ENCODE measurements around the gene TNFRSF6B.
"Not testable (repeated sequence)": the region's sequence is repeated elsewhere in the genome, so short reads cannot be mapped to it uniquely, and the experiment has no call there.

Gene TNFRSF6B

DNA sequence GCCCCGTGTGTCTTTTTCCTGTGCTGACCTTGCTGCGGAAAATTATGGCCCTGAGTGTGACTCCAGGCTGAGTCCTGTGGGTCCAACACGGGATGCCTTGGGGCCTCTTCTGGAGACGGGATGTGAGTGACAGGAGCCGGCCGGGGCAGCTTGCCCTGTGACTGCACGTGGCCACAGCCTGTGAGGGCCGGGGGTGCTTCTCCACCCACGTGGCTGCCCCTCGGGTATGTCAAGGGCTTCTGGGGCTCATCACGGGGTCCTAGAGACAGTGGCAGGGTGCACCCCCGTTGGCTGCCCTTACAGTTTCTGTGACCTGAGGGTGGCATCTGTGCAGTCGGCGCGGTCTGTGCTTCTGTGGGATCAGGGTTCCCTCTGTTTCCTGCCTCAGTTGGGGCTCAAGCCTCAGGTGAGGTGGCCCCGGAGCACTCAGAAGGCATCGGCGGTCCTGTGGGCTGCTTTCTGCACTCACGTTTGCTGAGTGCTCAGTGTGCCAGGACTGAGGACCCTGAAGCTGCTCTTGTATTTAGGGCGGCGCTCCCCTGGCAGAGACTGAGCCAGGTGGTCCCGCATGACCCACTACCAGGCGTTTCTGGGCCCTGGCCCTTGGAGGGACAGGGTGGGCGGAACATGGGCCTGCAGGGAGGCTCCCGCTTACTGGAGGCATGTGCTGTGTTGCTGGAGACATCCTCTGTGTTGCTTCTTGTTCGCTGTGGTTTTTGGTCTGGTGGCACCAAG is 33.0 kb upstream of the TNFRSF6B start:
- DNase-seq: no peak

DNA sequence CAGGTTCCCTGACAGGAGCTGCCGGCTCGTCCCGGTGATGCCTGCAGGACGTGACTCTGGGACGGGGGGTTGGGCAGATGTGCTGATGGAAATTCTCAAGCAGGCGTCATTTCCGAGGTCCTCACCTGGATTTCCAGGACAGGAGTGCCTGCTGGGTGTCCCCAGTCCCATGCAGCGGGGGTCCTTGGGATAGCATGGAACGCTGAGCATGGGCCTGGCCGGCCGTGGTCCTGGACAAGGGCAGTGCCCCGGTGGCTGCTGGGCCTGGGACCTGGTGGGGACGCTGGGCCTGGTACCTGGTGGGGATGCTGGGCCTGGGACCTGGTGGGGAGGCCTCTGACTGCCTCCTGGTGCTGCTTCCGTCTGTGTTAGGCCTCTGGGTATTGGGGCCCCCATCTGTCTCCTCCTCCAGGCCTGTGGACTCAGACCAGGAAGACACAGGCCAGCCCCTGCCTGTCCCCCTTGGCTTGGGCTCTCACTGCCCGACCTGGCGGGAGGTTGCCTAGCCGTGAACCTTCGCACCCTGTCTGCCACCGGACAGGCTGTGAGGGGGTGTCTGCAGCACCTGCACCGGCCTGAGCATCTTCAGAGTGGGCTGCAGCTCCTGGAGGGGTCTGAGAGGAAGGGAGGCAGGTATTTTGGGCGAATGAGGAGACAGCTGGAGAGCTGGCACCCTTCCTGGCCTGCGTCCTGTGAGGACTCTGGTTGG is 32.2 kb upstream of the TNFRSF6B start:
- no peak for DNase-seq

DNA sequence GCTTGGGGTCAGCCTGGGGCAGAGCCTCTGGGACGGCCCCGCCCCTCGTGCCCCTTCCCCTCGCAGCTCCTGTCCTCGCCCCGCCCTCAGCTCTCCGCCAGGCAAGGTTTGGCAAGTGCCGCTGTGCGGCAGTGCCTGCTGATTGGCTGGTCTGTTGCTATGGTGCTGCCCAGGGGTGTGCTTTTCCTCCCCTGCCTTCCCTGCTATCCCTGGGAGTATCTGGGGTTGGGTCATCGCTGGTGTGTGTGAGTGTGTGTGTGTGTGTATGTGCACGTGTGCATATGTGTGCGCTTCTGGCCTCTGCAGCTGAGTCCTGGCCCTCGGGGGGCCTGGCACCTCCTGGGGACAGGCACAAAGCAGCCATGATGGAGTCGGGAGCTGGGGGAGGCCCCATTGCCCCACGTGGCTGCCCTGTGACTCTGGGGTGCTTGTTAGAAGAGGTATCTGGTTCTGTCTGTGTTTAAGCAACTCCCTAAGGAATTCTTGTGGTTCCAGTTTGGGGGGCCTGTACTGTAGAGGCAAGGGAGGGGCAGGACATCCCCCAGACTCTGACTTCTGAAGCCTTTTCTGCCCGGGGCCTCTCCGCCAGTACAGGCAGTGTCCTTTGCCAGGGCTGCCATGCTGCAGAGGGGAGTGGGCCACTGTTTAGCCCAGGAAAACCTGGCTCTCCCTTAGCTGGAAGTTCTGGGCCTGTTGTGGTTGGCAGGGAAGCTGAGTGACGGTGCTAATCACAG is 31.4 kb upstream of the TNFRSF6B start:
- no peak for DNase-seq

DNA sequence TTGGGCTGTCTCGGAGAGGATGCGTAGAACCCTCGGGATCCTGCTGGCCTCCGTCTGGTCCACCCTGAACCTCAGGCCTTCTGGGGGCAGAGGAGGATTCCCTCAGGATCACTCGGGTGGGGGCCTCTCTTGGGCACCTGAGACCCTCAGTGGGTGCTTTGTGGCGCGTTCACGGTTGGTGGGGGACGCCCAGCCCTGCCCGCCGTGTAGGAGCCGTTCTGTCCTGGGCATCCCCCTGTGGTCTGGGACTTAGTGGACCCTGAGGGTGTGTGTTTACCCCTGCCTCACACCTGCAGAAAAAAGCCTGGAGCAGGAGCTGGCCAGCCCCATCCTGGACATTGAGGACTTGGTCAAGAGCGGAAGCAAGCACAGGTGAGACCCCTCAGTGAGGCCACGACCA is 30.7 kb upstream of the TNFRSF6B start:
- no peak for DNase-seq

DNA sequence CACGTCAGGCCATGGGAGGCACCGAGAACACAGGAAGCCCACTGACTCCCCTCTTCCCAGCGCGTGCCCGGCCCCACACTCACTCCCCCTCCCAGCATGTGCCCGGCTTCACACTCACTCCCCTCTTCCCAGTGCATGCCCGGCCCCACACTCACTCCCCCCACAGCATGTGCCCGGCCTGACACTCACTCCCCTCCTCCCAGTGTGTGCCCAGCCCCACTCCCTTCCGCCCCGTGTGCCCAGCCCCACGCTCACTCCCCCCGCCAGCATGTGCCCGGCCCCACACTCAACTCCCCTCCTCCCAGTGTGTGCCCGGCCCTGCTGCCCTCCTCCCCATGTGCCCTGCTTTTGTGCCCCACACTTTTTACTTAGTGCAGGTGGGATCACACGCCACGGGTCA is 28.6 kb upstream of the TNFRSF6B start:
- DNase-seq: no peak

DNA sequence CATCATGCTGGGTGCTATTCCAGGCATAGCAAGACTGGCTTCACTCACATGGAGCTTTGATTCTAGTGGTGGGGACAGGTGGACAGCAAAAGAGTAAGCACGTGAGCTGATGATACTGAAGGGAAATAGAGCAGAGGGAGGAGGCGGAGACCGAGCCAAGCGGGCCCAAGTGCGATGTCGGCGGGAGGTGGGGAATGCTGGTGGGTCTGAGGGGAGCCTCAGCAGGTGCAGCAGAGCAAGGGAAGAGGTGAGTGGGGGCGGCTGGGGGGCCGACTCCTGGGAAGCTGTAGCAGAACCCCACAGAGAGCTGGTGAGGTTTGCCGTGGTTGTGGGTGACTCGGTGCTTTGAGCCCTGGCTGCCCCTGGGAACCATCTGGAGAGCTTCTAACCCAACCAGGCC is 28.1 kb upstream of the TNFRSF6B start:
- DNase-seq: no peak

DNA sequence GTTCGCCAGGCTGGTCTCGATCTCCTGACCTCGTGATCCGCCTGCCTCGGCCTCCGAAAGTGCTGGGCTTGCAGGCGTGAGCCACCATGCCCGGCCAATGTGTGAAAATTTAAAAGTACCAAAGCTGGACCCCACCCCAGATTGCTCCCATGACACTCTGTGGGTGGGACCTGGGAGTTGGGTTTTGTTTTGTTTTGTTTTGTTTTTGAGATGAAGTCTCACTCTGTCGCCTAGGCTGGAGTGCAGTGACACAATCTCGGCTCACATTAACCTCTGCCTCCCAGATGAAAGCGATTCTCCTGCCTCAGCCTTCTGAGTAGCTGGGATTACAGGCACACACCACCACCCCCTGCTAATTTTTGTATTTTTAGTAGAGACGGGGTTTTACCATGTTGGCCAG is 24.8 kb upstream of the TNFRSF6B start:
- not testable (repeated sequence) for DNase-seq

DNA sequence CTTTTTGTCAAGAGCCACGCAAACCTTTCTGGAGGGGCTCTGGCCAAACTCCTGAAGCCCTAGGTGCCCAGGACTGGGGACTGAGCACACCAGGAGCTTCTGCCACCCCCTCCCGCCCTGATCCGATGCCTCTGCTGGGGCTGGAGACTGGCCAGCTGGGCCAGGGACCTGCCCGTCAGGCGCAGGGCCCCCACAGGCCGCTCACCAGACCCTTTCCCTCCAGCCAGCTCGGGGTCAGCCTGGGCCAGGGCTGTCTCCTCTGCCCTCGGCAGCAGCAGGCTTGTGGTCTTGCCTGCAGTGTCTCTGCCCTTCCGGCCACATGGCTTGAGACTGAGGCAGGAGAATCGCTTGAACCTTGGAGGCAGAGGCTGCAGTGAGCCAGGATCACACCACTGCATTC is 23.8 kb upstream of the TNFRSF6B start:
- DNase-seq: no peak

DNA sequence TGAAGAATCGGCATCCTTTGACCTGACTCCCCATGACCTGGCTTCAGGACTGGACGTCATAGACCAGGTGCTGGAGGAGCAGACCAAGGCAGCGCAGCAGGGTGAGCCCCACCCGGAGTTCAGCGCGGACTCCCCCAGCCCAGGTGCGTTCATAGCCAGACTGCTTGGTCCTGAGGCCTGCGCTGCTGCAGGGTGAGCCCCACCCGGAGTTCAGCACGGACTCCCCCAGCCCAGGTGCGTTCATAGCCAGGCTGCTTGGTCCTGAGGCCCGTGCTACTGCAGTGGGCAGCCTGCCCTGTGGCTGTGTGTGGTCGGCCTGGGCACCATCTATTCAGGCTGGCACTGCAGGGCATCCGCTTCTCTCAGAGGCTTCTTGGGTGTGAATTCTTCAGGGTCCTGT is 22.5 kb upstream of the TNFRSF6B start:
- no peak for DNase-seq

DNA sequence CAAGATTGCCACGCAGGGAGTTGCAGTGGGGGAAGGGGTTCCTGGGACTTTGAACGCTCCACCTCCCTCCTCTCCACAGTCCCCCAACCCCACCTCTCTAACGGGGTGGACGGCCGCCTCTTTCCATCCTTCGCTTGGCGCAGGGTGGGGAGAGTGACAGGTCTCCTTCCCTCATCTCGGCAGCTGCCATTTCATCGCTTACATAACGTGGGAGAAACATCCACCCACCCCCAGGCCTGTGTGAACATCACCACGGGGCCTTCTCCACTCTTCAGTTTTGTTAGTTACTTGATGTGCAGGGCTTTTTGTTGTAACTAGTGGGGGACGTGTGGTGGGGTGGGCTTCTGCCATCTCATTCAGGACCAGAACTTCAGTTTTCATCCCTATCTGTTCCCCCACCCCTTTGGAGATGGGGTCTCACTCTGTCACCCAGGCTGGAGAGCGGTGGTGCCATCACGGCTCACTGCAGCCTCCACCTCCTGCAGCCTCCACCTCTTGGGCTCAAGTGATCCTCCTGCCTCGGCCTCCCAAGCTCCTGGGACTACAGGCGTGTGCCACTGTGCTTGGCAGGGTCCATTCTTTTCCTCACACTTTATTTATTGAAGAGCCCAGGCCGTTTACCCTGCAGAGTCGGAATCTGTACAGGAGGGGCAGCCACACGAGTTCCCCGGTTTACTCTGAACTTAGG is 20.6 kb upstream of the TNFRSF6B start:
- no peak for DNase-seq

DNA sequence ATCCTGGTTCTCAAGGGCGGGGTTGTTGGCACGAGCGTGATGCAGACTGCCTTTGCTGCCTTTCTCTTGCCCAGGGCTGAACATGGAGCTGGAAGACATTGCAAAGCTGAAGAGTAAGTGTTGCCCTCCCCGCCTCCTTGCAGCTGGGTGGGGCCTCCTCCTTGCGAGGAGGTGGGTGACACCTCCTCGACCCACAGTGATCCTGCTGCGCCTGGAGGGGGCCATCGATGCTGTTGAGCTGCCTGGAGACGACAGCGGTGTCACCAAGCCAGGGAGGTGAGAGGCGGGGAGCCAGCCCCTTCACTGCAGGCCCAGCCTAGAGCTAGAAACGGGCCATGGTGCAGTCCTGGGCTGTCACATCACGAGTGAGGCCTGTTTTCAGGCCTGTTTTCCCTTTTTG is 18.4 kb upstream of the TNFRSF6B start:
- no peak for DNase-seq

DNA sequence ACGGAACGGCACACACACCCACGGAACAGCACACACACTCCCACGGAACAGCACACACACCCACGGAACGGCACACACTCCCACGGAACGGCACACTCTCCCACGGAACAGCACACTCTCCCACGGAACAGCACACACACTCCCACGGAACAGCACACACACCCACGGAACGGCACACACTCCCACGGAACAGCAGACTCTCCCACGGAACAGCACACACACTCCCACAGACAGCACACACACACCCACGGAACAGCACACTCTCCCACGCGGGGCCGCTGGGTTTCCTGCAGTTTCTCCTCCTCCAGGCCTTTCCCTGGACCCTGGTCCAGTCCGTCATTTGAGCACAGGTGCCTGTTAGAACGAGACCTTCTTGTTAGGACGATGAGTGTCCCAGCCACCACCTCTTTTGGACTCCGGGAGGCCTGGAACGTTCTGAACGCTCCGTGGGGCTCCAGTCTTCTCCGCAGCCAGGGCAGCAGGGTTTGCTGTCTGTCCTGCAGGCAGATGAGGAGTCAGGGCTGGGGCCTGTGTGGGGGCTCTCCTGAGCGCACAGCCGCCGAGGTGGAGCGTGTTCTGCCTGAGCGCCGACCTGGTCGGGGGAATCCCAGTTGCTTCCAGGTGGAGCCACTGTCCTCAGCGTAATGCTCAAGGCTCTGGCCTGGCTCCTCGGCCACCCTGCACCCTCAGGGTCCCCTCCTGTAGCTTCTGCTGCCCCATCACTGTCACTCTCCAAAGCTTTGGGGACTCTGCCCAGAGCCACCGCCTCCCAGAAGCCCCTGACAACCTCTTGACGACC is 17.6 kb upstream of the TNFRSF6B start:
- no peak for DNase-seq

DNA sequence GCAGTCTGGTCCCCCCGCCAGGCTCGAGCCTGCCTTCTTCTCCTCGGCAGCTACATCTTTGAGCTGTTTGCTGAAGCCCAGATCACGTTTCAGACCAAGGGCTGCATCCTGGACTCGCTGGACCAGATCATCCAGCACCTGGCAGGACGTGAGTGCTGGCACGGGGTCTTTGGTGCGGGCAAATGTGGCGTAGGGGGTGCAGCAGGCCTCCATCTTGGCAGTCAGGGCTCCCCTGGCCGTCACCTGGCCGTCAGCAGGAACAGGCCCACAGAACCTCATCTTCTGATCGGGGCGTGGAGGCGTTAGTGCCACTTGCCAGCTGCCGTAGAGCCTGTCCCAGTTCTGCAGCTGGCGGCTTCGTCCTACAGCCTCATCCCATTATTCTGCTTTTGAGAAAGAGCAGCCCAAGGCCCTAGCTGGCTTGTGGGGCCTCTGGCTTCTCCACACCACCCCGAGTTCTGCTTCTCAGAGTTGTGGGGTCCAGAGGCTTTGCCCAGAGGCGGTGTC is 16.6 kb upstream of the TNFRSF6B start:
- no peak for DNase-seq

DNA sequence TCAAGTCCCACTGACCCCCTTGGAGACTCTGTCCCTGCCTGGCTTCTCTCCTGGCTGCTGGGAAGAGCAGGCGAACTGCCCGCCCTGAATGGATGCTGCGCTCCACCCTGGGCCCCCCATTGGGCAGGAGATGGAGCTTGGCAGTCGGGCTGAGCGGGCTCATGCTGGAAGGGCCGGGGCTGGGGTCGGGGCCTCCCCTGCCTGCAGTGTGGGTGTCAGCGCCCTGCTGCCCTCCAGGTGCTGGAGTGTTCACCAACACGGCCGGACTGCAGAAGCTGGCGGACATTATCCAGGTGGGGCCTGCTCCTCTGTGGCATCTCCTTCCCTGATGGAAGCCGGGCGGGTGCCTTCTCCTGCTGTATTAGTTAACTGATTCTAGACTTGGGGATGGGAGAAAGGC is 16.0 kb upstream of the TNFRSF6B start:
- no peak for DNase-seq

DNA sequence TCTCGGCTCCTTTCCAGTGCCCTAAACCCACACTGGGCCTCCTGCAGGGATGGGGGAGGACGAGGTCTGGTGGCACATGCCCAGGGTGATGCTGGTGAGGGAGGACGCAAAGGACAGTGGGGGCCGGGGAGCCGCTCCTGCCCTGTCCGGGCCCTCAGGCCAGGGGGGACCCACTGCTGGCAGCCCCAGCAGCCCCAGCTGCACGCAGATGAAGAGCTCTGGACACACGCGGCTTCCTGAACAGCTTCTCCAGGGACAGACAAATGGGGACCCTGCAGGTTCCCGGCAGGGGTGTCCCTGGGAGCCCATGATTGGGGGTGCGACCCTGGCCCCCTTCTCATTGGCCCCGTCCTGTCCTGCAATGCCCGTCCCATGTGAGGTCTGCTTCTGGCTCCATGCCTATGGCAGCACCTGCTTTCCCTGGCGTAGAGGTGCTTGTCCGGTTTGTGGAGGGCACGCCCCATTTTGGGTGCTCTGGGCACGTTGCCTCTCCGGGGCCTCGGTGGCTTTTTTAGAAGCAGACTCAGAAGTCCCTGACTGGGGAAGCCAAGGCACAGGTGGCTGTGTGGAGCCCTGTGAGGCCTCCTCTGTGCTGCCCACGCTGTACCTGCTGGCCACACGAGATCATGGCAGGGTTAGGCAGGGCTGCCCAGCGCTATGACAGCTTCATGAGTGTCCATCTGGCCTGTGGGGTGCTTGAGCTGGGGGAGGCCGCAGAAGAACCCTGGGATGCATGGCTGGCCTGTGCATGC is 15.4 kb upstream of the TNFRSF6B start:
- no peak for DNase-seq

DNA sequence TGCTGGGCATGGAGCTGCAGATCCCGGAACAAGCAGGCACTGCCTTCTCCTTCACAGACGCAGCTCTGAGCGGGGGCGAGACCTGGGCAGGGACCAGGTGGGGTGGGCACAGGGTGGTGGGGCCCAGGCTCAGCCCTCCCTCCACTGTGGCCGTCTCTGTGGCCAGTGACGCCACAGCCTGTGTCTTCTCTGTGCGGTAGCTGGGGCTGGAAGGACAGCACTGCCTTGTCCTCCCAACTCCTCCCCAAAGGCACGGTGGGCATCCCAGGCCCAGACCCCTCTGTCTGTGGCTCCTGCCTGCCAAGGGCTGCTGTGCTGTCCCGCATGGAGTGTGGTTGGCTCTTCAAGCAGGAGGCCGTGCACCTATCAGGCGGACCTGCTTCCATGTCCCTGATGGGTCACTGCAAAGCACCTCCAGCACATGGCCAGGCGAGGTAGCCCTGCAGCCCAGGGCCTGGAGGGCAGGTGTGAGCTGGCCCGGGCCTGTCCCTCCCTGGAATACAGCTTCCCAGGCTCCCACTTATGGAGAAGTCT is 14.8 kb upstream of the TNFRSF6B start:
- DNase-seq: no peak

DNA sequence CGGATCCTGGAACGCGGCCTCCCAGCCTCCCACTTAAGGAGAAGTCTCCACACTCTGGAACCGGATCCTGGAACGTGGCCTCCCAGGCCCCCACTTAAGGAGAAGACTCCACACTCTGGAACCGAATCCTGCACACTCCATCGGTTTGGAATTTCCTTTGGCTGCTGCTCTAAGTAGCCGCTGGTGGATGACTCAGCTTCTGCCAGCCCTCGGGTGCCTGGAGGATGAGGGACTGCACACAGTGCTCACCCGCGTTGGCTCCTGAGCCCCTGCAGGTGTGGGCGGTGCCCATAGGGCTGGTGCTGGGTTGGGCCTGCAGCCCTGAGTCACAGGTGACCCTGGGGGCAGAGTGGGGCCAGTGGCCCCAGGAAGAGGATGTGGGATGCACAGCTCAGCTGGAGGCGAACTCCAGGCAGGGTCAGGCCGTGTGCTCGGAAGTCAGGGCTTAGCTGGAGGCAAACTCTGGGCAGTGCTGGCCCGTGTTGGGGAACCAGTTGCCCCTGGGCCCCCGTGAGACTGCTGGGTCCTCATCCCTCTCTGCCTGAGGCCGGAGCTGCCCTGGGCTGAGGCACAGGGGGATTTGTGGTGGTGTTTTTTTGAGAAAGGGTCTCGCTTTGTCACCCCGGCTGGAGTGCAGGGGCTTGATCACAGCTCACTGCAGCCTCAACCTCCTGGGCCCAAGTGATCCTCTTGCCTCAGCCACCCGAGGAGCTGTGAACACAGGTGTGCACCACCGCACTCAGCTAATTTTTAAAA is 13.9 kb upstream of the TNFRSF6B start:
- DNase-seq: no peak

DNA sequence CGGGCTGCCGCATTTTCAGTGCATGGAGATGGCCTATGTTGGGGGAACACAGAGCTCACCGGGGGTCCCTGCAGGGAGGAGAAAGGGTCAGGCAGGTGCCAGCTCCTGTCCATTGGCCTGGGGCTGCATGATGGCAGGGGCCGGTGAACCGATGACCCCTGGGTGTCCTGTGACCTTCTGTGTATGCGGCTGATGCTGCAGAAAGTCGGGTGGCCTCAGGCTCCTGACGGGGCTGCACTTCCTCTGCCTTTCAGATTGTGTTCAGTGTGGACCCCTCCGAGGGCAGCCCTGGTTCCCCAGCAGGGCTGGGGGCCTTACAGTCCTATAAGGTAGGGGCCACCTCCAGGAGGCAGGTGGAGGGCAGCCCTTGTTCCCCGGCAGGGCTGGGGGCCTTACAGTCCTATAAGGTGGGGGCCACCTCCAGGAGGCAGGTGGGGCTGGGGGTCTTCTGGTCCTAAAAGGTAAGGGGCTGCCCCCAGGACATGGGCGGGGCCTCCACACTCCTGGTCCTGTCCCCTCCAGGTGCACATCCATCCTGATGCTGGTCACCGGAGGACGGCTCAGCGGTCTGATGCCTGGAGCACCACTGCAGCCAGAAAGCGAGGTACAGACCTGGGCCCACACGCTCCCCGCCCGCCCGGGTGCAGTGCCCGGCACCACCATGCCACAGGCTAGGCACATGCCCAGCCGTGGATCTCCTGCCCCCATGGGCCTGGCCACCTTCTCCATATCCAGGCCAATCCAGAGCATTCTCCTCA is 11.0 kb upstream of the TNFRSF6B start:
- DNase-seq: no peak

DNA sequence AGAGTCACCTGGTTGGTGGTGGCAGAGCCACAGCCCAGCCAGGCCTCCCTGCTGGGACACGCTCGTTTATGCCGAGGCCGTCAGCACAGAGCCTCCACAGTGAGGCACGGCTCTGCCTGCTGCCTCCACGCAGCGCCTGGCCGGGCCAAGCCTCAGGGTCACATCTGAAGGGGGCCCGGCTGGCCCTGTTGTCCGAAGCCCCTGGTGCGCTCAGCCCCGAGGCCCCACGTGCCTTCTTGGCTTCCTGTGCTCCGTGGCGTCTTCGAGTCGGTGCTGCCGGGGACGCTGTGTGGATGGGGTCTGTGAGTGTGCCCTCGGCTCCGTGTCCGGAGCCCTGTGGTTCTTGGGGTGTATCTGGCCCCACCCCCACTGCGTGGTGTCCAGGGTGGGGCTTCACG is 10.4 kb upstream of the TNFRSF6B start:
- DNase-seq: no peak
